ENCODE data around the gene ISX.

ISX gene

GRCh38 chr22:35109616-35110015 lies 43.7 kb downstream of the ISX start:
- no peaks in the 10 kb centered on the region for H3K4me1 ChIP-seq (ENCODE audit: control insufficient read depth, insufficient read depth, low read length, poor library complexity, severe bottlenecking)
- H3K27ac ChIP-seq (ENCODE audit: low read depth, low read length, severe bottlenecking): no peak overlapping the region

DNA sequence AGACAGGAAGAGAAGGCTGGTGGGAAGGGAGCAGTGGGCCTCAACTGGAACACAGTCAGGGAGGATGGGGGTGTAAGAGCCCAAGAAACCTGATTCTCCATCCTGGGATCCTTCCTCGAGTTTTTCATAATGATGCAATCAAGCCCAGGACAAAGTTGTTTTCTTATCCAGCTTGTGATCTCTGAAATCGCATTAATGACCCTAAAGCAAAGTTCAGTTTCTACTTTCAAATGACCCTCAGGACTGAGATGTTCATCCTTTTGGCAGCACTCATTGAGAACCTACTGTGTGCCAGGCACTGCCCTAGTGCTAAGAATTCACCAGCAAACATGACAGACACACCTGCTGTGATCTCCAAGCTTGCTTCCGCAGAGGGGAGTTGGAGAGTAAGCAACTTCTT lies 45.3 kb downstream of the ISX start:
- 80 to 90% methylated on average over 3 of the region's 3 CpGs for WGBS, 2 experiments (ENCODE audit: insufficient coverage in 2 of 2)

More at GRCh38 chr22:35109616-35110015, 43.7 kb downstream of the ISX start:
- H3K9me3 ChIP-seq (ENCODE audit: control insufficient read depth, low read length): no peaks in the 10 kb centered on the region
- 80% methylated on average over 1 of the region's 4 CpGs; no CpG with 5 or more reads in 1 of the 2 experiments for WGBS, 2 experiments (ENCODE audit: insufficient coverage in 2 of 2)
- no peaks in the 10 kb centered on the region for H3K36me3 ChIP-seq (ENCODE audit: control insufficient read depth, insufficient read depth, low read length)
- H3K4me3 ChIP-seq (ENCODE audit: extremely low read depth, insufficient read depth, low read length, poor library complexity, severe bottlenecking): no peak overlapping the region

GRCh38 chr22:35113341-35113740 lies 47.4 kb downstream of the ISX start:
- WGBS, 2 experiments (ENCODE audit: insufficient coverage in 2 of 2): 91% methylated on average over 8 to 10 of the region's 10 CpGs
- Histone ChIP-seq H3K4me1 (ENCODE audit: control insufficient read depth, insufficient read depth, low read length, poor library complexity, severe bottlenecking) (no peaks in the 10 kb centered on the region), H3K9me3 (ENCODE audit: control insufficient read depth, low read length) (no peaks in the 10 kb centered on the region), H3K36me3 (ENCODE audit: control insufficient read depth, insufficient read depth, low read length) (no peaks in the 10 kb centered on the region), H3K4me3 (ENCODE audit: extremely low read depth, insufficient read depth, low read length, poor library complexity, severe bottlenecking) (no peak overlapping the region), H3K27ac (ENCODE audit: low read depth, low read length, severe bottlenecking) (no peak overlapping the region)

More for the DNA sequence above, 45.3 kb downstream of the ISX start:
- Histone ChIP-seq H3K27ac (ENCODE audit: low read depth, low read length, severe bottlenecking) (no peak overlapping the region), H3K36me3 (ENCODE audit: control insufficient read depth, insufficient read depth, low read length) (no peaks in the 10 kb centered on the region), H3K9me3 (ENCODE audit: control insufficient read depth, low read length) (no peaks in the 10 kb centered on the region), H3K4me1 (ENCODE audit: control insufficient read depth, insufficient read depth, low read length, poor library complexity, severe bottlenecking) (no peaks in the 10 kb centered on the region), H3K4me3 (ENCODE audit: extremely low read depth, insufficient read depth, low read length, poor library complexity, severe bottlenecking) (no peak overlapping the region)

DNA sequence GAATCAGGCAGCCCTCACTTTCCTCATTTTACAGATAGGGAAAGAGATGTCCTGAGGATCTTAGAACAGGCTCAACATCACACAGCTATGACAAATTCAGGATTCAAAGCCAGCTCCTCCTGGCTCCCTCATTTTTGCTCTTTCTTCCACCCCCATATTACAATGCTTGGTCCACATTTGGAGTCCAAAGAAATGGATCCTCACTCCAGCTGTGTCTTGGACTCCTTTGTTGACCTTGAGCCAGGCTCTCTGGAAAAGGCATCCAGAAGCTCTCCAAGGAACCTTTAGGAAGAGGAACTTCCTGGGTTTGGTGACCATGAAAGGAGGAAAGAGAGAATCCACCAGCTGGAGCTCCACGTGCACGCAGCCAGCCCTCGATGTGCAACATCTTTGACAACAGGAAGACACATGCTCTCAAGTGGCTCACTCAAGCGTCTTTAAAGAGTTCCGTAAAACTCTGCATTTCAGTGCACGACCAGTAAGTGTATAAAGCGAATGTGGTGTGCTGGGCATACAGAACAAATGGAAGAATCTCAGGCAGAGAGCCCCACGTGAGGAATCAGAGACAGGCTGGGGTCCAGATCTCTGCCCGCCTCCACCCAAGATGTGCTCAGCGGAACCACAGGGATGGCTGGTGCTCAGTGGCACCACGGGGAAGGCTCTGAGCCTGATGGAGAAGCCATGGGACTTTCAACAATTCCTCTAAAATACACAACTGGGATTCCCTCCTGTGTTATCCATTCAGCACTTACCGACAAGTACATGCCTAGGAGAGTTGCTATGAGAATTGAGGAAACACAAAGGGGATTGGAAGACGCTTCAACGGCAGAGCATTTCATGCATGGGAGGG lies 48.4 kb downstream of the ISX start:
- H3K9me3 ChIP-seq (ENCODE audit: control insufficient read depth, low read length): no peaks in the 10 kb centered on the region
- H3K4me1 ChIP-seq (ENCODE audit: control insufficient read depth, insufficient read depth, low read length, poor library complexity, severe bottlenecking): no peaks in the 10 kb centered on the region
- H3K27ac ChIP-seq (ENCODE audit: low read depth, low read length, severe bottlenecking): no peak overlapping the region
- no peaks in the 10 kb centered on the region for H3K36me3 ChIP-seq (ENCODE audit: control insufficient read depth, insufficient read depth, low read length)
- WGBS, 2 experiments (ENCODE audit: insufficient coverage in 2 of 2): 87 to 96% methylated on average over 11 to 14 of the region's 14 CpGs
- H3K4me3 ChIP-seq (ENCODE audit: extremely low read depth, insufficient read depth, low read length, poor library complexity, severe bottlenecking): no peak overlapping the region

- H3K9me3 ChIP-seq (ENCODE audit: control insufficient read depth, low read length): no peaks in the 10 kb centered on the region
- 89 to 100% methylated on average over 1 to 3 of the region's 3 CpGs for WGBS, 2 experiments (ENCODE audit: insufficient coverage in 2 of 2)
- H3K4me1 ChIP-seq (ENCODE audit: control insufficient read depth, insufficient read depth, low read length, poor library complexity, severe bottlenecking): no peaks in the 10 kb centered on the region
These were observed 49.6 kb downstream of the ISX start for GRCh38 chr22:35115515-35115914.

GRCh38 chr22:35116269-35116668 lies 50.3 kb downstream of the ISX start:
- 81 to 100% methylated on average over 2 to 7 of the region's 7 CpGs for WGBS, 2 experiments (ENCODE audit: insufficient coverage in 2 of 2)
- Histone ChIP-seq H3K4me3 (ENCODE audit: extremely low read depth, insufficient read depth, low read length, poor library complexity, severe bottlenecking) (no peak overlapping the region), H3K4me1 (ENCODE audit: control insufficient read depth, insufficient read depth, low read length, poor library complexity, severe bottlenecking) (no peaks in the 10 kb centered on the region), H3K9me3 (ENCODE audit: control insufficient read depth, low read length) (no peaks in the 10 kb centered on the region), H3K36me3 (ENCODE audit: control insufficient read depth, insufficient read depth, low read length) (no peaks in the 10 kb centered on the region), H3K27ac (ENCODE audit: low read depth, low read length, severe bottlenecking) (no peak overlapping the region)

More at GRCh38 chr22:35115515-35115914, 49.6 kb downstream of the ISX start:
- Histone ChIP-seq H3K4me3 (ENCODE audit: extremely low read depth, insufficient read depth, low read length, poor library complexity, severe bottlenecking) (no peak overlapping the region), H3K27ac (ENCODE audit: low read depth, low read length, severe bottlenecking) (no peak overlapping the region), H3K36me3 (ENCODE audit: control insufficient read depth, insufficient read depth, low read length) (no peaks in the 10 kb centered on the region)

- 84 to 89% methylated on average over 5 to 9 of the region's 9 CpGs for WGBS, 2 experiments (ENCODE audit: insufficient coverage in 2 of 2)
- H3K36me3 ChIP-seq (ENCODE audit: control insufficient read depth, insufficient read depth, low read length): no peaks in the 10 kb centered on the region
- H3K27ac ChIP-seq (ENCODE audit: low read depth, low read length, severe bottlenecking): no peak overlapping the region
- no peaks in the 10 kb centered on the region for H3K4me1 ChIP-seq (ENCODE audit: control insufficient read depth, insufficient read depth, low read length, poor library complexity, severe bottlenecking)
- no peak overlapping the region for H3K4me3 ChIP-seq (ENCODE audit: extremely low read depth, insufficient read depth, low read length, poor library complexity, severe bottlenecking)
- no peaks in the 10 kb centered on the region for H3K9me3 ChIP-seq (ENCODE audit: control insufficient read depth, low read length)
These were observed 50.9 kb downstream of the ISX start for GRCh38 chr22:35116817-35117216.

GRCh38 chr22:35119494-35119893 lies 53.5 kb downstream of the ISX start:
- H3K9me3 ChIP-seq (ENCODE audit: control insufficient read depth, low read length): no peaks in the 10 kb centered on the region
- H3K27ac ChIP-seq (ENCODE audit: low read depth, low read length, severe bottlenecking): no peak overlapping the region
- H3K4me3 ChIP-seq (ENCODE audit: extremely low read depth, insufficient read depth, low read length, poor library complexity, severe bottlenecking): no peak overlapping the region
- H3K36me3 ChIP-seq (ENCODE audit: control insufficient read depth, insufficient read depth, low read length): no peaks in the 10 kb centered on the region
- H3K4me1 ChIP-seq (ENCODE audit: control insufficient read depth, insufficient read depth, low read length, poor library complexity, severe bottlenecking): no peaks in the 10 kb centered on the region

GRCh38 chr22:35124691-35125219 lies 58.8 kb downstream of the ISX start:
- Histone ChIP-seq H3K4me3 (ENCODE audit: extremely low read depth, insufficient read depth, low read length, poor library complexity, severe bottlenecking) (no peak overlapping the region), H3K36me3 (ENCODE audit: control insufficient read depth, insufficient read depth, low read length) (no peaks in the 10 kb centered on the region), H3K27ac (ENCODE audit: low read depth, low read length, severe bottlenecking) (no peak overlapping the region), H3K9me3 (ENCODE audit: control insufficient read depth, low read length) (no peaks in the 10 kb centered on the region), H3K4me1 (ENCODE audit: control insufficient read depth, insufficient read depth, low read length, poor library complexity, severe bottlenecking) (no peaks in the 10 kb centered on the region)
- WGBS, 2 experiments (ENCODE audit: insufficient coverage in 2 of 2): 88% methylated on average over 3 of the region's 3 CpGs; no CpG with 5 or more reads in 1 of the 2 experiments

- Histone ChIP-seq H3K9me3 (ENCODE audit: control insufficient read depth, low read length) (no peaks in the 10 kb centered on the region), H3K27ac (ENCODE audit: low read depth, low read length, severe bottlenecking) (no peak overlapping the region), H3K4me3 (ENCODE audit: extremely low read depth, insufficient read depth, low read length, poor library complexity, severe bottlenecking) (no peak overlapping the region), H3K4me1 (ENCODE audit: control insufficient read depth, insufficient read depth, low read length, poor library complexity, severe bottlenecking) (peaks cover 5% of the 10 kb centered on the region), H3K36me3 (ENCODE audit: control insufficient read depth, insufficient read depth, low read length) (no peaks in the 10 kb centered on the region)
- 82 to 90% methylated on average over 2 of the region's 8 CpGs for WGBS, 2 experiments (ENCODE audit: insufficient coverage in 2 of 2)
These were observed 61.0 kb downstream of the ISX start for GRCh38 chr22:35126993-35127392.

GRCh38 chr22:35128637-35129036 lies 62.7 kb downstream of the ISX start:
- Histone ChIP-seq H3K4me3 (ENCODE audit: extremely low read depth, insufficient read depth, low read length, poor library complexity, severe bottlenecking) (no peak overlapping the region), H3K4me1 (ENCODE audit: control insufficient read depth, insufficient read depth, low read length, poor library complexity, severe bottlenecking) (peaks cover 5% of the 10 kb centered on the region), H3K36me3 (ENCODE audit: control insufficient read depth, insufficient read depth, low read length) (no peaks in the 10 kb centered on the region), H3K9me3 (ENCODE audit: control insufficient read depth, low read length) (no peaks in the 10 kb centered on the region), H3K27ac (ENCODE audit: low read depth, low read length, severe bottlenecking) (no peak overlapping the region)
- WGBS, 2 experiments (ENCODE audit: insufficient coverage in 2 of 2): 93 to 100% methylated on average over 2 to 3 of the region's 3 CpGs

Data from mesodermal cell (in vitro differentiated cells).